Endodermal cell (in vitro differentiated cells): ENCODE results near the gene ZYG11B. TPM values are rescaled to one million over a fixed set of nuclear protein-coding genes. Genes with fewer than 3 reads are reported as not detected.
"Not testable (repeated sequence)": the region's sequence is repeated elsewhere in the genome, so short reads cannot be mapped to it uniquely, and the experiment has no call there.

Source experiments
- DNase-seq: peaks from one replicate; pipeline ENCODE4 v3.0.0-alpha.2; 2017
- H3K27ac ChIP-seq: 2 replicates; pipeline ENCODE4 v1.5.1; 2013; ENCODE audit warnings: mild to moderate bottlenecking, low read depth, low read length, moderate library complexity
- H3K27me3 ChIP-seq: 2 replicates; pipeline ENCODE4 v1.6.1; 2013; ENCODE audit warnings: mild to moderate bottlenecking, low read length, moderate library complexity; ENCODE audit not compliant: insufficient read depth, control insufficient read depth, poor library complexity, severe bottlenecking
- H3K36me3 ChIP-seq: 2 replicates; pipeline ENCODE4 v1.7.0; 2013; ENCODE audit warnings: mild to moderate bottlenecking, low read length, moderate library complexity; ENCODE audit not compliant: control insufficient read depth, insufficient read depth
- H3K4me1 ChIP-seq: one replicate; pipeline ENCODE4 v1.7.0; 2013; ENCODE audit warnings: low read length; ENCODE audit not compliant: control insufficient read depth, insufficient read depth
- H3K4me3 ChIP-seq: 2 replicates; pipeline ENCODE4 v1.5.1; 2013; ENCODE audit warnings: mild to moderate bottlenecking, low read length, moderate library complexity
- H3K9ac ChIP-seq: 2 replicates; pipeline ENCODE4 v1.6.1; 2013; ENCODE audit warnings: mild to moderate bottlenecking, low read length, moderate library complexity; ENCODE audit not compliant: poor library complexity, severe bottlenecking; ENCODE audit errors: extremely low read depth
- H3K9me3 ChIP-seq: 2 replicates; pipeline ENCODE4 v1.6.1; 2013; ENCODE audit warnings: mild to moderate bottlenecking, low read length, moderate library complexity; ENCODE audit not compliant: control insufficient read depth
- H3K27ac Mint-ChIP-seq: 2 replicates; pipeline ENCODE4 v1.8.0; 2020; ENCODE audit warnings: mixed read lengths
- H3K27me3 Mint-ChIP-seq: 2 replicates; pipeline ENCODE4 v1.8.0; 2021; ENCODE audit warnings: mild to moderate bottlenecking, mixed read lengths; ENCODE audit not compliant: insufficient read depth
- H3K36me3 Mint-ChIP-seq: 2 replicates; pipeline ENCODE4 v1.8.0; 2020; ENCODE audit warnings: low read depth, mixed read lengths
- H3K4me1 Mint-ChIP-seq: 2 replicates; pipeline ENCODE4 v1.8.0; 2020; ENCODE audit warnings: mixed read lengths
- H3K4me3 Mint-ChIP-seq: 2 replicates; pipeline ENCODE4 v1.8.0; 2020; ENCODE audit warnings: mild to moderate bottlenecking, moderate library complexity, mixed read lengths
- H3K9me3 Mint-ChIP-seq: 2 replicates; pipeline ENCODE4 v1.8.0; 2020; ENCODE audit warnings: mild to moderate bottlenecking, mixed read lengths
- WGBS, 2 experiments: methylation state at CpG; one replicate each; pipeline versions ENCODE4 v1.1.5 to v1.1.7; 2013; ENCODE audit warnings: missing lambda C conversion rate in 2 of 2, mixed read lengths in 1 of 2; ENCODE audit not compliant: insufficient coverage in 1 of 2, insufficient read length in 1 of 2; 5-methylcytosine and 5-hydroxymethylcytosine counted together
- total RNA-seq, 2 donors: library from RNA; stranded (reverse); fragmentation: NEBNext Ultra II Directional in 1 of 2; extraction: Animal tissue kit (Norgen Biotek cat#: 25700) in 1 of 2; gene quantifications; 2 replicates in 1 of 2; 3 replicates in 1 of 2; pipeline ENCODE4 v1.2.1, GENCODE V29; 2021
- TF ChIP-seq, protein P1 (sequence below): fragments of 200-600 bp; sonication (generic); conservative IDR thresholded peaks from 2 replicates; pipeline ENCODE4 v1.5.0; 2021; ENCODE audit warnings: antibody characterized with exemption, mild to moderate bottlenecking

The ZYG11B gene
- total RNA-seq, 2 donors from 2014 or later = 24.8 to 30.2 TPM

DNA sequence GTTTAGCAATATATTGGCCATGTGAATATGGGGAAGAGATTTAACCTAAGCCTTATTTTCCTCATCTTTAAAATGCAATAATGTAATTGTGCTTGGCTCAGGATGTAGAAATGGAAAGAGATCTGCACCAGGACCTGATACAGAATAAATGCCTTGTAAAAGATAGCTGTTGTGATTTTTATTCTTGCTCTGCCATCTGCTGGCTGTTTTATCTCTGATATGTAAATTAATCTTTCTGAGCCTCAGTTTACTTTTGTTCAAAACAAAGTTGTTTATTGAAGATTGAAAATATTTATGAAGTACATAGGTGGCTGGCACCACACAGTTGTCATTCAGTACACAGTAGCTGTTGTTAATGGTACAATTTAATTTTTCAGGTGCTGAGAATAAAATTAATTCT, 21.9 kb downstream of the ZYG11B start:
- no peaks in the 10 kb centered on the region for H3K27me3 Mint-ChIP-seq

DNA sequence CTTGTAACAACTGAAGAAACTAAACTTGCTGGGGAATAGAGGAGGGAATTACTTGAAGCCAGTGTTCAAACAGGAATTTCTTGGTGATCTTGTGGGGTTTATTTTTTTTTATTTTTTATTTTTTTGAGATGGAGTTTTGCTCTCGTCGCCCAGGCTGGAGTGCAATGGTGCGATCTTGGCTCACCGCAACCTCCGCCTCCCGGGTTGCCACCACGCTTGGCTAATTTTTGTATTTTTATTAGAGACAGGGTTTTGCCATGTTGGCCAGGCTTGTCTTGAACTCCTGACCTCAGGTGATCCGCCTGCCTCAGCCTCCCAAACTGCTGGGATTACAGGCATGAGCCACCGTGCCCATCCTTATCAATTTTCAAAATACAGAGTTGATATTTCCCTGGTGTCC, 23.2 kb downstream of the ZYG11B start:
- not testable (repeated sequence) for H3K27ac Mint-ChIP-seq, H3K36me3 Mint-ChIP-seq
- WGBS, 2 experiments = 95% methylated on average over 9 of the region's 9 CpGs; no CpG with 5 or more reads in 1 of the 2 experiments

More for the DNA sequence above, 21.9 kb downstream of the ZYG11B start:
- Mint-ChIP-seq H3K4me1 (peaks cover 12% of the 10 kb centered on the region), H3K9me3 (no peaks in the 10 kb centered on the region), H3K27ac (no peak overlapping the region), H3K4me3 (no peak overlapping the region), H3K36me3 (peaks cover under 1% of the 10 kb centered on the region)
- no peaks in the 10 kb centered on the region for H3K4me1 ChIP-seq
- H3K36me3 ChIP-seq = no peaks in the 10 kb centered on the region
- H3K9ac ChIP-seq = no peak overlapping the region
- TF ChIP-seq, protein P1, sequence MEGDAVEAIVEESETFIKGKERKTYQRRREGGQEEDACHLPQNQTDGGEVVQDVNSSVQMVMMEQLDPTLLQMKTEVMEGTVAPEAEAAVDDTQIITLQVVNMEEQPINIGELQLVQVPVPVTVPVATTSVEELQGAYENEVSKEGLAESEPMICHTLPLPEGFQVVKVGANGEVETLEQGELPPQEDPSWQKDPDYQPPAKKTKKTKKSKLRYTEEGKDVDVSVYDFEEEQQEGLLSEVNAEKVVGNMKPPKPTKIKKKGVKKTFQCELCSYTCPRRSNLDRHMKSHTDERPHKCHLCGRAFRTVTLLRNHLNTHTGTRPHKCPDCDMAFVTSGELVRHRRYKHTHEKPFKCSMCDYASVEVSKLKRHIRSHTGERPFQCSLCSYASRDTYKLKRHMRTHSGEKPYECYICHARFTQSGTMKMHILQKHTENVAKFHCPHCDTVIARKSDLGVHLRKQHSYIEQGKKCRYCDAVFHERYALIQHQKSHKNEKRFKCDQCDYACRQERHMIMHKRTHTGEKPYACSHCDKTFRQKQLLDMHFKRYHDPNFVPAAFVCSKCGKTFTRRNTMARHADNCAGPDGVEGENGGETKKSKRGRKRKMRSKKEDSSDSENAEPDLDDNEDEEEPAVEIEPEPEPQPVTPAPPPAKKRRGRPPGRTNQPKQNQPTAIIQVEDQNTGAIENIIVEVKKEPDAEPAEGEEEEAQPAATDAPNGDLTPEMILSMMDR = peak; percentile 17
- H3K4me3 ChIP-seq = no peak overlapping the region
- H3K27me3 ChIP-seq = no peaks in the 10 kb centered on the region
- H3K9me3 ChIP-seq = no peaks in the 10 kb centered on the region
- no peak for DNase-seq
- H3K27ac ChIP-seq = no peak overlapping the region

DNA sequence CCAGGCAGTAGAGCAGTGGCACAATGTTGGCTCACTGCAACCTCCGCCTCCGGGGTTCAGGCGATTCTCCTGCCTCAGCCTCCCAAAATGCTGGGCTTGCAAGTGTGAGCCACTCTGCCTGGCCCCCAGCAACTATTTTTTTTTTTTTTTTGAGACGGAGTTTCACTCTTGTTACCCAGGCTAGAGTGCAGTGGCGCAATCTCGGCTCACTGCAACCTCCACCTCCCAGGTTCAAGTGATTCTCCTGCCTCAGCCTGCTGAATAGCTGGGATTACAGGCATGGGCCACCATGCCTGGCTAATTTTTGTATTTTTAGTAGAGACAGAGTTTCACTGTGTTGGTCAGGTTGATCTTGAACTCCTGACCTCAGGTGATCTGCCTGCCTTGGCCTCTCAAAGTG, 23.9 kb downstream of the ZYG11B start:
- H3K27ac Mint-ChIP-seq, H3K4me1 ChIP-seq, H3K9ac ChIP-seq, H3K4me3 Mint-ChIP-seq, DNase-seq, H3K36me3 Mint-ChIP-seq, H3K36me3 ChIP-seq, H3K9me3 Mint-ChIP-seq, H3K27me3 ChIP-seq, H3K27ac ChIP-seq, H3K27me3 Mint-ChIP-seq, H3K9me3 ChIP-seq, H3K4me3 ChIP-seq: not testable (repeated sequence)
- 79 to 90% methylated on average over 3 to 6 of the region's 6 CpGs for WGBS, 2 experiments
- peaks cover 12% of the 10 kb centered on the region for H3K4me1 Mint-ChIP-seq

More for the DNA sequence above, 23.2 kb downstream of the ZYG11B start:
- H3K9me3 ChIP-seq, H3K9me3 Mint-ChIP-seq, H3K27me3 ChIP-seq, H3K4me3 ChIP-seq, H3K9ac ChIP-seq, H3K4me1 ChIP-seq, H3K4me3 Mint-ChIP-seq, H3K27ac ChIP-seq, DNase-seq, H3K27me3 Mint-ChIP-seq, H3K36me3 ChIP-seq: not testable (repeated sequence)
- H3K4me1 Mint-ChIP-seq = peaks cover 12% of the 10 kb centered on the region

DNA sequence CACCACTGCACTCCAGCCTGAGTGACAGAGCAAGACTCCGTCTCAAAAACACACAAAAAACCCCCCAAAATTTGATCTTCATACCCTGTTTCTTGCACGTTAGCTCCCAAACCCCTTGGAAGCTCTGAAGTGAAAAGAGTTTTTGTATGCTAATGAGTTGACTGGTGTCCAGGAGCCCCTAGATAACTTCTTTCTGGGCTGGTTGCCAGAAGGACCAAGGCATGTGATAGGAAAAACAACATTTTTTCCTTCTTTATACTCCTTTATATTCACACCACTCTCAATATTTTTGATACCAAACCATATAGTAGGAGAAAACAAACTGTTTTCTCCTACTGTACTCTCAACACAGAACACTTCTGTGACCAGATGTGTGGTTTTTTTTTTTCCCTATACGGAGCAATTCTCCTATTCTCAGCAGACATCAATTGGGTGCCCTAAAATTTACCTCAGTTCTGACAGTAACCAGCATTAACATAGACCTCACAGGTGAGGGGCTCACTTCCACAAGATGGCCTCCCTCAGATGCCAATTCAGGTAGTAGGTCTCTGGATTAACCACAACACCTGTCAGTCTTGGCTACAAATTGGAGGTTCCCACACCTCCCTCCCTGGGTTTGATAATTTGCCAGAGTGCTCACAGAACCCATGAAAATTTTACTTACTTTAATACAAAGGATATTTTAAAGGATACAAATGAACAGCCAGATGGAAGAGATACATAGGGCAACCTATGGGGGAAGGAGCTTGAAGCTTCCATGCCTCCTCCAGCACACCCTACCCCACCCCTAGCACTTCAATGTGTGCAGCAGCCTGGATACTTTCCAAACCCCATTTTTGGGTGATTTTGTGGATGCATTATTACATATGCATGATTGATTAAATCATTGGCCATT, 25.6 kb downstream of the ZYG11B start:
- TF ChIP-seq, protein P1 = no peak
- no peak overlapping the region for H3K4me3 Mint-ChIP-seq
- 96 to 100% methylated on average over 1 to 3 of the region's 3 CpGs for WGBS, 2 experiments
- H3K9me3 Mint-ChIP-seq = no peaks in the 10 kb centered on the region
- no peak overlapping the region for H3K9ac ChIP-seq
- H3K27ac Mint-ChIP-seq = no peak overlapping the region
- H3K27me3 ChIP-seq = no peaks in the 10 kb centered on the region
- H3K36me3 Mint-ChIP-seq = no peaks in the 10 kb centered on the region
- DNase-seq = no peak
- no peaks in the 10 kb centered on the region for H3K9me3 ChIP-seq
- peaks cover 16% of the 10 kb centered on the region for H3K4me1 Mint-ChIP-seq
- no peak overlapping the region for H3K4me3 ChIP-seq
- H3K36me3 ChIP-seq = no peaks in the 10 kb centered on the region
- no peaks in the 10 kb centered on the region for H3K4me1 ChIP-seq
- no peaks in the 10 kb centered on the region for H3K27me3 Mint-ChIP-seq
- no peak overlapping the region for H3K27ac ChIP-seq
